HG03064 (cell line): Measurements from ENCODE around the gene IRF3.

Experiments used
- ATAC-seq: cut with Tn5 transposase; IDR thresholded peaks from one replicate; pipeline ENCODE4 v1.9.1; 2021; ENCODE audit warnings: low read depth; ENCODE audit not compliant: unreplicated experiment

The IRF3 gene

GRCh38 chr19:49688531-49689132, 23.0 kb upstream of the IRF3 start:
- no peak for ATAC-seq

DNA sequence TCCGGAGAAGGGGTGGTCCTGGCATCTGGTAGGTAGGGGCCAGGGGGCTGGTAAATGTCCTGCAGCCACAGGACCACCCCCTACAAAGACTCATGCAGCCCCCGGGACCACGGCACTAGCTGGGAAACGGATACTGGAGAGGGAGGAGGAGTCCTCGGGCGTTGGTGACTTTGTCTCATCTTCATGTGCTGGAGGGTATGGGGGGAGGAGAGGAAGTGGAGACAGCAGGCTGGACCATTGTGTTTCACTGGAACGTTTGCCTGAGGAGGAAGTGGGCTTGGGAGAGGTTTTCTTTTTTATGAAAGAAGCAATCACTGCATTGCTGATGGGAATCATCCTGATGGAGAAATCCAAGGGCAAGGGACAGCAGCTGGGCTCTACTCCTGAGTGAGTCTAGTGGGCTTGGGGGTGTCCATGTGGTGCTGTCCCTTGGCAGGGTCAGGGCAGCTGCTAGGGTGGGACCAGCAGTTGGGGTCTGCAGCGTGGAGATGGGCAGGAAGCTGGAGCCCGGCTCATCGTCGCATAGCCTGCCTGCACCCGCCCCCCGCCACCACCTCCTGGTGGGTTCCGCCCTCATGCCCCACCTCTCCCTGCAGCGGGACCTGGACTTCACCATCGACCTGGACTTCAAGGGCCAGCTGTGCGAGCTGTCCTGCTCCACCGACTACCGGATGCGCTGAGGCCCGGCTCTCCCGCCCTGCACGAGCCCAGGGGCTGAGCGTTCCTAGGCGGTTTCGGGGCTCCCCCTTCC, 22.1 kb upstream of the IRF3 start:
- no peak for ATAC-seq

- ATAC-seq = no peak
Observed at GRCh38 chr19:49687150-49687549, 21.5 kb upstream of the IRF3 start.

DNA sequence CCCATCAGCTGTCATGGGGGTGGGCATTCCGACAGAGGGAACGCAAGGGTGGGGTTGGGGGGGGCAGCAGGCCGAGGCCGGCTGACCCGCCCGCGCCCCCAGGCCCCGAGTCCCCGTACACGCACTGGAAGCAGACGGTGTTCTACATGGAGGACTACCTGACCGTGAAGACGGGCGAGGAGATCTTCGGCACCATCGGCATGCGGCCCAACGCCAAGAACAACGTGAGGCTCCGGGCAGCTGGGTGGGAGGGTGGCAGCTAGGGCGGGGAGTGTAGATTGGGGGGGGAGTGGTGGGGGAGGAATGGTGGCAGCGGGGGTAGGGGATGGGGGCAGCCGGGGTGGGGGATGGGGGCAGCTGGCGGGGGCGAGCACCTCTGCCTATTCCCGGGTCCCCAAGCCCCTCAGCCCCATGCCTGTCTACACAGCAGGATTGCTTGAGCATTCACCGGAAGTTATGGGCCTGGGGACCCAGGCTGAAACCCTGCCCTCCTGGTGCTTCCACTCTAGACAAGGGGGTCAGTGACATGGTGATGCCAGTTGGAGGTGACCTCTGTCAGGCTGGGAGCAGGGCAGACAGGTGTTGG, 20.9 kb upstream of the IRF3 start:
- ATAC-seq = no peak

GRCh38 chr19:49685845-49686332, 20.2 kb upstream of the IRF3 start:
- ATAC-seq = no peak

DNA sequence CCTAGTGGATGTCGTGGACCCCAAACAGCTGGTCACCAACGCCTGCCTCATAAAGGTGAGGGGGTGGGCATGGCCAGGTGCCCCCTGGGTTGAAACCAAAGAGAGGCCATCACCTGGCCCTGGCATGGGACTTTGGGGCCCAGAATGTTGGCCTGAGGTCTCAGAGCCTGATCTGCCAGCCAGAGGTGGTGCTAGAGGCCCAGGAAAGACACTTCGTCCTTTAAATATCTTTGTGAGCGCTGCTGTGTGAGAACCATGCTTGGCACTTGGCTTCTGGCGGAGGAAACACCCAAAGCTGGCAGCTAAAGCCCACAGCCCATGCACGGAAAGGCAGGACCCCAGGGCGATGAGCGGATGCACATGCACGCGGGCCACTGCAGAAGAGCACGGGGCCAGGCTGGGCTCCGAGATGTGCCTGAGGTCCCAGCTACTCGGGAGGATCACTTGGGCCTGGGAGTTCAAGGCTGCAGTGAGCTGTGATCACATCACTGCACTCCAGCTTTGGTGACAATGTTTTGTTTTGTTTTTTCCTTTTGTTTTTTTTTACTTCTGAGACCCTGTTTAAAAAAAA, 19.4 kb upstream of the IRF3 start:
- no peak for ATAC-seq

DNA sequence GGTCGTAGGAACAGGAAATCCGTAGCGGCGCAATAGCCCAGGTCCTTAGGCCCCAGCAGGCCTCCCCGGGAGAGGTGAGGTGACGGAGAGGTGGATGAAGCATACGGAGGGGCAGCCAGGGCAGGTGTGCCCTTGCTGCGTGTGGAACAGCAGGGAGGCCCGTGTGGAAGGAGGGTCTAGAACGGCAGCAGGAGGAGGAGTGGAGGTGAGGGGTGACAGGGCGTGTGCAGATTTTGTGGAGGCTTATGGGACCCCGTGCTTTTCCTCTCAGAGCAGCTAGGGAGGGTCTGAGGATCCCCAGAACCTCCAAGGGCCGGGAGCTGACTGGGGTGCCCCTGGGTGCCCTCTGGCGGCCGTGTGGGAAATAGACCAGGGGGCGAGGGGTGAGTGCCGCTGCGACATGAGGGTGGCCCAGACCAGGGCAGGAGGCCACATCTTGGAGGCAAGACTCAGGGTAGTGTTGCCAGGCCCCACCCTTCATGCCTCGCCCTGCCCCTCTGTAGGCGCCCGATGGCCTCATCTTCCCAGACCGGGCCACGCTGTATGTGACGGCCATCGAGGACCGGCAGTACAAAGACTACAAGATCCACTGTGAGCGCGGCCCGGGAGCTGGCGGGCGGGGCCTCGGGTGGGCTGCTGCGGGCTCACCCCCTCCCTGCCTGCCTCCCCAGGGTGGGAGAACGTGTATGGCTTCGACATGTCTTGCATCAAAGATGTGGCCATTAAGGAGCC, 18.8 kb upstream of the IRF3 start:
- no peak for ATAC-seq

DNA sequence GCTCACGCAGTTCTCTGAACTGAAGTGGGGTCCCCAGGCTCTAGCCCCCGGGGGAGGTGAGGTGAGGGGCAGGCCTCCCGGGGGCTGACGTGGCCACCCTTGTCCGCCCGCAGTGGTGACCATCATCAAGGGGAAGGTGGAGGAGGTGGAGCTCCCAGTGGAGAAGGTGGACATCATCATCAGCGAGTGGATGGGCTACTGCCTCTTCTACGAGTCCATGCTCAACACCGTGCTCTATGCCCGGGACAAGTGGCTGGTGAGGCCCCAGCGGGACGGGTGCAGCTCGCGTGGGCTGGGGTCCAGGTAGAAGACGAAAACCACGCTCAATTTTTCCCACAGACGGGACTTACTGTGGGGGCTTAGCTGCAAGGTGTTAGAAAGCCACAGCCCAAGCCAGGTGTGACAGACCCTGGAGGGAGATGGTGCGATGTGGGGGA, 18.2 kb upstream of the IRF3 start:
- ATAC-seq = no peak

DNA sequence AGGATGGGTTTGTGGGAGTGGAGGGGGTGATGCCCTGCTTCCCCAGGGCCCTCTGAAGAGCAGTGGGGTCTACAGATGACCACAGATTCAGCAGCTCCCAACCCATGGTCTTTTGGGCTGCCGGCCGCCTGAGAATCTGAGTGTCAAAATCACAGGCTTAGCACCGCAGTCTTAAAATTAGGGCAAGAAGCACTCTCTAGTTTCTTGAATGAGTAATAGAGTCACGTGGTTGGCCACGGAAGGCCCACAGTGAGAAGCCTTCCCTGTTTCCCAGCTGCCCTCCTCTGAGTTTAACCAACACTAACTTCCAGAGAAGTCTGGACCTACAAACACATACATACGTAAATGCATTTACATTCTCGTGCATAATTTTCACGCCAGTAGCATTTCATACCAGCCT, 16.6 kb upstream of the IRF3 start:
- ATAC-seq = no peak

- ATAC-seq = no peak
Observed at GRCh38 chr19:49681830-49682229, 16.2 kb upstream of the IRF3 start.

DNA sequence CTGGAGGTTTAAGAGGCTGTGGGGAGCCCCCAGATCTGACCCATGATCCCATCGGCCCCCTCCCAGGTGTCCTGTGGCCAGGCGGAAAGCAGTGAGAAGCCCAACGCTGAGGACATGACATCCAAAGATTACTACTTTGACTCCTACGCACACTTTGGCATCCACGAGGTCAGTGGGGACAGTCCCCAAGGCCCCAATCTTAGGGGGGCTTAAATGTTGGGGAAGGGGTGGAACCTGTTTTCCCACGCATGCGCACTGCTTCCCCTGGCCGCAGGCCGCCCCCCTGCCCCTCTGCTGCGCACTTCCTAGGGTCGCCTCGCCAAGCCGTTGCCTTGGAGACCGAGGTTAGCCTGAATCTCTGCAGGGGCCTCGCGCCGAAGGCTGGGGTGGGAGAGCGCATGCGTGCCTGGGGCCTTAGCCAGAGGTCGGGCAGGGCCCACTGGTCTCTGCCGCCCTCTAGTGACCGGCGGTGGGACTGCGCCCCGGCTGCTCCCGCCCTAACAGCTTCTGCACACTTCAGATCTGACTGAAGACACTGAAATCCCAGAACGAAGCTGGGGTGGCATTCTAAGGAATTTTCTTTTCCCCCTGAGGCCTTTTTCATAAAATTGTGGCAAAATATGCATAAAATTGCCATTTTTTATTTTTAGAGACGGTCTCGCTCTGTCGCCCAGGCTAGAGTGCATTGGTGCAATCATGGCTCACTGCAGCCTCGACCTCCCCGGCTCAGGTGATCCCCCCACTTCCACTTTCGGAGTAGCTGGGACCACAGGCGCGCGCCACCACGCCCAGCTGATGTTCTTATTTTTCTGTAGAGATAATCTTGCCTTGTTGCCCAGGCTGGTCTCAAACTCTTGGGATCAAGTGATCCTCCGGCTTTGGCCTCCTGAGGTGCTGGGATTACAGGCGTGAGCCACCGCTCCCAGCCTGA, 15.0 kb upstream of the IRF3 start:
- no peak for ATAC-seq

DNA sequence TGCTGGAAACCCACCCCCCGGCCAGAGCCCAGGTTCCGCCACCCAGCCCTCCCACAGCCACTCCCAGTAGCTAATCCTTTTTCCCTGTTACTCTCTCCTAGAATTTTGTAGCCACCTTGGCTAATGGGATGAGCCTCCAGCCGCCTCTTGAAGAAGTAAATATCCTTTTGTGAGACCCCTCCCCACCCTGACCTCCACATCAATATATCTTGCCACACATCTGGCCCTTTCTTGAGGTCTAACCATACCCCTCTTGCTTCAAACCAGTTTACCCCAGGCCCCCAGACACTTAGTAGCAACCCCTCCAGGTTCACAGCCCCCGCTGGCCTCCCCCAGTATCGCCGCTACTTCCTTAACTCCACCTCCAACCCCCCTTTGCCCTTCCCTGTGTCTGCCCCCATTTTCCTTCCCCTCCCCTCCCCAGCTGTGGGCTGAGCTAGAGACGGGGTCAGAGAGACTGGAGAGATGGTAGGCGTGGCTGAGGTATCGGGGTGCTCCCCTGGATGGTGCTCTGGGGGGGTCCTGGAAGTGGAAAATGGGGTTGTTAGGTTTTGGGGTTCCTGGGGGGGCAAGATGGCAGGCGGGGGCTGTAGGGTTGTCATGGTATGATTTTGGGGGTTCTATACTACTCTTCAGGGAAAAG, 14.2 kb upstream of the IRF3 start:
- no peak for ATAC-seq

- no peak for ATAC-seq
Observed at GRCh38 chr19:49678985-49679770, 13.5 kb upstream of the IRF3 start.

GRCh38 chr19:49677901-49678674, 12.4 kb upstream of the IRF3 start:
- no peak for ATAC-seq

DNA sequence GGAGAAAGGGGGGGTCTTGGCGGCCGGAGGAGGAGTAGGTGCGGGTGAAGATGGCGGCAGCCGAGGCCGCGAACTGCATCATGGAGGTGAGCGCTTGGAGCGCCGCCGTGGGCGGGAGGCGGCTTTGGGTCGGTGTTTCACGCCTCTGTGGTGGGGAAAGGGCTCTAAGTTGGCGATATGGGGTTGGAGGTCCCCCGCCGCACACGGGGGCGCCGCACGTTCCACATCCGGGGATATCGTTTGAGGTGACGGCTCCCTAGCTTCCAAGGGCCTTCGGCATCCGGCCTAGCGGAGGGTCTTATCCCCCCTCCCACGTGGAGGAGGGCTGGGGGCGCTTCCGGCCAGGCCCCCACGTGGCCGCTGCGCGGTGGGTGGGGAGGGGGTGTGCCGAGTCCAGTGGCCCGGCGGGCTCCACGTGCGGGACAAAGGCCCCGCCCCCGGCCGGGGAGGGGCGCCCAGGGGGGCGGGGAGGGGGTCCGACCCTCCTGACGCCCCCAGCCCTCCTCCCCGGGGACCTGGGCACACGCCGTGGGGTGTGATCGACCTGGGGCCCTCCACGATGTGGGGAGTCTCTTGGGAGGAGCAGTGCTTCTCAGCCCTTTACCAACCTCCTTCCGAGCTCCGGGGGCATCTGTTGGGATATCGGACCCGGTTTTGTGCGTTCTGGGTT, 11.7 kb upstream of the IRF3 start, which contains the start of gene PRMT1:
TSS of gene PRMT1 (plus strand) at position 41 of the 670 bp plus-strand sequence. CDS start at position 51, 10 bp downstream.
- no peak for ATAC-seq

DNA sequence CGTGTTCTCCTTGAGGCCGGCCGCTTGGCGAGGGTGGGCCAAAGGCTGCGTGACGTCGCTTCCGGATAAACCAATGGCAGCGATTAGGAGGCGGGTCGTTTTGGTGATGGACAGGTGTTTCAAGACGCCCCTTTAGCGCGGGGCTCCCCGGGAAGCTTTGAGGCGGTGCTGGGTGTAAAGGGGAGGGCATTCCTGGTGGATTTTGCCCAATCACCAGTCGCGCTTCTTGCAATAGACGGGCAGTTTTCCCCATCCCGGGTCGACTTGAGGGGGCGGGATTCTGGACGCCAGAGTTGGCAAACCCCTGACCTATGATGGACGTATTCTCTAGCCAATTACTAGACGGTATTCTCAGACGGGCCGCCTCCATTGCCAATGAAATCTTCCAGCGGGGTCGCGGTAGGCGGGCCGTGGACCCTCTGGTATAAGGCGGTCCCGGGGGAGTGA, 11.2 kb upstream of the IRF3 start:
- peak; percentile 64 for ATAC-seq
